Cardiac muscle cell (in vitro differentiated cells and primary cell): Measurements from ENCODE around the gene SPDYE18. TPM values are rescaled to one million over a fixed set of nuclear protein-coding genes. Genes with fewer than 3 reads are reported as not detected.
"Not testable (repeated sequence)": the region's sequence is repeated elsewhere in the genome, so short reads cannot be mapped to it uniquely, and the experiment has no call there.

Experiments
- DNase-seq, 2 donors: peaks; one replicate each; pipeline versions ENCODE4 v3.0.0 to v3.0.0-alpha.2; 2010 to 2017; ENCODE audit warnings: low read depth in 1 of 2, low spot score in 1 of 2
- H3K27ac ChIP-seq: fragments of 200-600 bp; sonication (generic); 2 replicates; pipeline ENCODE4 v1.5.1; 2016
- H3K27me3 ChIP-seq: fragments of 200-600 bp; sonication (generic); 2 replicates; pipeline ENCODE4 v1.6.0; 2016; ENCODE audit warnings: control low read depth
- H3K36me3 ChIP-seq: fragments of 200-600 bp; sonication (generic); 2 replicates; pipeline ENCODE4 v1.5.1; 2016; ENCODE audit warnings: control low read depth
- H3K4me1 ChIP-seq: fragments of 200-600 bp; sonication (generic); 2 replicates; pipeline ENCODE4 v1.8.1; 2017; ENCODE audit warnings: low read depth, mild to moderate bottlenecking, mixed run types
- H3K4me3 ChIP-seq: fragments of 200-600 bp; sonication (generic); 2 replicates; pipeline ENCODE4 v1.5.1; 2016; ENCODE audit warnings: mild to moderate bottlenecking
- H3K9me3 ChIP-seq: fragments of 200-600 bp; sonication (generic); 2 replicates; pipeline ENCODE4 v1.5.1; 2017; ENCODE audit warnings: low read depth, mild to moderate bottlenecking, control low read depth
- polyA plus RNA-seq: library from polyadenylated mRNA; unstranded; fragments of >200 nt; fragmentation: Nextera tagmentation; extraction: Ambion mirVana; gene quantifications from 2 replicates; pipeline ENCODE4 v1.2.1, GENCODE V29; 2016
- total RNA-seq: library from RNA; depleted of rRNA; stranded (reverse); fragments of >200 nt; gene quantifications from 2 replicates; pipeline ENCODE4 v1.2.3, GENCODE V29; 2016

SPDYE18 gene, protein sequence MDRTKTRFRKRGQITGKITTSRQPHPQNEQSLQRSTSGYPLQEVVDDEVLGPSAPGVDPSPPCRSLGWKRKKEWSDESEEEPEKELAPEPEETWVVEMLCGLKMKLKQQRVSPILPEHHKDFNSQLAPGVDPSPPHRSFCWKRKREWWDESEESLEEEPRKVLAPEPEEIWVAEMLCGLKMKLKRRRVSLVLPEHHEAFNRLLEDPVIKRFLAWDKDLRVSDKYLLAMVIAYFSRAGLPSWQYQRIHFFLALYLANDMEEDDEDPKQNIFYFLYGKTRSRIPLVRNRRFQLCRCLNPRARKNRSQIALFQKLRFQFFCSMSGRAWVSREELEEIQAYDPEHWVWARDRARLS
- 0.27 and 0.81 TPM in 2 replicates for total RNA-seq
- 0.40 and 0.96 TPM in 2 replicates for polyA plus RNA-seq

DNA sequence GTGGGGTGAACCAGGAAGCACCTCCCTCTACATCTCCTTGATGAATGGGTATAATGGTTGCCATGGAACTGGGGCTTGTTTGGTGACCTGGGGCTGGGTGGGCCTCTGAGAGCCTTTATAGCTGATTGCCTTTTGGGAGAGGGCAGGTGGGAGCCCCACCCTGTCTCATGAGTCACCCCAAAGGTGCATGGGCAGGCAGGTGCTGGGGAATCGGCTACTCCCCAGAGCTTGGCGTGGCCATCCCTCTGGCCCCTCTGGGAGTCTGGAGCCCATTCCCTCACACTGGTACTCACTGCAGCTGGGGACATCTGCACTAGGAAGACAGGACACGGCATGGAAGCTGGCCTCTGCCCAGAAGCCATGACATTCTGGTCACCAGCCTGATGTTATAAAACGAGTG is at the start of gene SPDYE18:
TSS of gene SPDYE18 (minus strand) at position 2 of the 400 bp plus-strand sequence. CDS start 2,046 bp downstream, outside the sequence.
- H3K36me3 ChIP-seq, H3K27me3 ChIP-seq, H3K9me3 ChIP-seq, H3K27ac ChIP-seq, H3K4me1 ChIP-seq, H3K4me3 ChIP-seq, DNase-seq: not testable (repeated sequence)

DNA sequence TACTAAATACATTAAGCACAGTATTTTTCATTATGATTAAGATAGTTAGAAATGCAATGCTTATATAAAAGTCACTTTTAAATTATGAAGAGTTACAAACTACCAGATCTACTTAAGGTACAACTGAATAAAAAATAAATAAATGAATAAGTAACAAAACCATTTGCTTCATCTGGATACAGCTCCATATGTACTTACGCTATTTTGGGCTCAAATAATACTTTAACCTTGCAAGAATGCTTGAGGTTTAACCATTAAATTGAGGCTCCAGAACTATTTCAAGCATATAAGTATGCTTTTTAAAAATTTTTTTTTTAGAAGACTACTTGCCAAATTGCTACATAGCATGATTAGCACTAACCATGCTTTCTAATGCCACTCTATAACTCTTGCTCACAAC is 46.0 kb upstream of the SPDYE18 start:
- H3K9me3 ChIP-seq, H3K4me3 ChIP-seq, H3K36me3 ChIP-seq, H3K4me1 ChIP-seq, DNase-seq, H3K27me3 ChIP-seq, H3K27ac ChIP-seq: not testable (repeated sequence)

DNA sequence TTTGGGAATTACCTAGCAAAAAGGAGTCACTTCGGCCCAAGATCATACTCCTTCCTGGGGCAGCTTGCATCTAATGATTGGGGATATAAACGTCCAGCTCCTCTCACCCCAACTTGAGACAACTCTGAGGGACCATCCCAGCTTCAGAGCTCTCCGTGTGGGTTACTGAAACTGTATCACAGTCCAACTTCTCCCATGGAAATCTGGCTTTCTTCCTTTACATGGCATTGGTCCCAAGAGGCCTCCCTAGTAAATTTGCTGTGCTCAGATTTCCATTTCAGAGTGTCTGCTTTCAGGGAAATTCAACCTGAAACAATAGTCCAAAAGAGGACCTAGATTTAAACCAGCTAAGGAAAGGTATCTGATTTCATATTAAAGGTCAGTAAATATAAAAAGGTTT is 45.3 kb upstream of the SPDYE18 start:
- DNase-seq, H3K4me3 ChIP-seq, H3K36me3 ChIP-seq, H3K4me1 ChIP-seq, H3K9me3 ChIP-seq, H3K27me3 ChIP-seq, H3K27ac ChIP-seq: not testable (repeated sequence)

DNA sequence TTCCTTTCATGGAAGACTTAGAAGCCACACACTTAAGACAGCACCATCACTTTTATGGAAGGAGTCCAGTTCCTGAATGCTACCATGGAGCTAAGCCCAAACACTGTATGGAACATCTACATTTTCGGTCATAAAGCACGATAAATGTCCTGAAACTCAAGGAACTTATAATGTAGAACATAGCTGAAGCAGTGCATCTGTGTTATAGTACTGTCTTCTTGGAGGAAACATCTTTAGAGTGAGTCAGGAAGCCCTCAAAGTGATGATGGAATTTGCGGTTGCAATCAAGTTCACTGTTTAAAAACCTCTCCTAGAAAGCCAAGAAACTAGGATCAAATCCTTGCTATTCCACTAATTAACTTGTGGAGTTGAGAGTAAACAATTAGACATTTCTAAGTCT is 43.5 kb upstream of the SPDYE18 start:
- not testable (repeated sequence) for H3K4me1 ChIP-seq, H3K36me3 ChIP-seq, H3K9me3 ChIP-seq, H3K27ac ChIP-seq, H3K27me3 ChIP-seq, H3K4me3 ChIP-seq
- peak in 1 of 2 donors; percentile 3 for DNase-seq

DNA sequence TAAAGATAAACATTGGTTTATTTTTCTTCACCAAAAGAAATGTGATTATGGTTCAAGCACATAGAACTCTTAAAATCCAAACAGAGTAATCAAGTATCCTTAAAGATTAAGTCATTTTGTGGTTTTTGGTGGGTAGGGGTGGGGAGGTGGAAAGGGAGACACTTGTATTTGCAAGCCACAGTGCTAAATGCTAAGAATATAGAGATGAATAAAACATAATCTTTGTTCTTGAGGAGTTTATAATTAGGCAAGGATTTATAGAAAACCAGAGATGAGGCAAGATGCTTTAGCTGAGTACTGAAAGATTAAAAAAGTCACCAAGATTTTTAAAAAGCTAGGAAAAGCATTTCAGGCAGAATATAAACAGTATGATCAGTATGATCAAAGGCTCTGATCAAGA is 40.3 kb upstream of the SPDYE18 start:
- not testable (repeated sequence) for H3K4me1 ChIP-seq, H3K27ac ChIP-seq, H3K36me3 ChIP-seq, H3K4me3 ChIP-seq, DNase-seq, H3K9me3 ChIP-seq, H3K27me3 ChIP-seq

DNA sequence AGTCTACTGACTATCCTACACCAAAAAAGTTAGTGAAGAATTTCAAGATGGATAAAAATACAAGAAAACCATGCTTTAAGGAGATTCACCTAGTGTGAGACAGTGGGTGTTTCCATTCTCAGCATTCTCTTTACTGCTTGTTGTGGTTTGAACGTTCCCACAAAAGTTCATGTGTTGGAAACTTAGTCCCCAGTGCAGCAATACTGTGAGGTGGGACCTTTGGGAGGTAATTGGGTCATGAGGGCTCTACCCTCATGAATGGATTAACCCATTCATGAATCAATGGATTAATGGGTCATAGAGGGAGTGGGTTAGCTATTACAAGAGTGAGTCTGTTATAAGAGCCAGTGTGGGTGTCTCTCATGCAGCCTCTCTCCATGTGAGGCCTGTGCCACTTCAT is 38.8 kb upstream of the SPDYE18 start:
- H3K36me3 ChIP-seq, H3K27me3 ChIP-seq, H3K9me3 ChIP-seq, DNase-seq, H3K4me3 ChIP-seq, H3K4me1 ChIP-seq, H3K27ac ChIP-seq: not testable (repeated sequence)

DNA sequence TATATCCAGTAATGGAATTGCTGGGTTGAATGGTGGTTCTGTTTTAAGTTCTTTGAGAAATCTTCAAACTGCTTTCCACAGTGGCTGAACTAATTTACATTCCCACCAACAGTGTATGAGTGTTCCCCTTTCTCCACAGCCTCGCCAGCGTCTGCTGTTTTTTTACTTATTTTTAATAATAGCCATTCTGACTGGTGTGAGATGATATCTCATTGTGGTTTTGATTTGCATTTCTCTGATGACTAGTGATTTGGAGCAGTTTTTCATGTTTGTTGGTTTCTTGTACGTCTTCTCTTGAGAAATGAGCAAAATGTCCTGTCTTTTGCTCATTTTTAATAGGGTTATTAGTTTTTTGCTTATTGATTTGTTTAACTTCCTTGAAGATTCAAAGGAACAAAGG is 38.1 kb upstream of the SPDYE18 start:
- not testable (repeated sequence) for H3K4me3 ChIP-seq

DNA sequence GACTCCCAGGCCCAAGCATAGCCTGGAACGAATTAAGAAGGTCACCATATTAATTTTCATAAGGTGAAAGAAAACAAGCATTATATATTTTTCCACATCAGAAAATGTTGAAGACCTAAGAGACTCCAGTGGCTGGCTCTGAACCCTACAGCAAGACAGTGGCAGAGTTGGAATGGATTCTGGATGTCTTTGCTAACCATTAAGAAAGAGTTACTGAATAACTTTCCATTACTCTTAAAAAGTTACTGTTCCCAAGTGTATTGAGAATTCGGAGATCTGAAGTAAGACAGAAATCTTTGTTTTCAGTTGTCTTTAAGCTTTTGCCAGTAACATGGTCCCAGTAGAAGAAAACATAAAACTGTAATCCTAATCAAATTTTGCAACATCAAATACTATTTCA is 29.9 kb upstream of the SPDYE18 start:
- DNase-seq, H3K36me3 ChIP-seq, H3K27me3 ChIP-seq, H3K9me3 ChIP-seq, H3K27ac ChIP-seq, H3K4me3 ChIP-seq, H3K4me1 ChIP-seq: not testable (repeated sequence)

More for the DNA sequence above, 38.1 kb upstream of the SPDYE18 start:
- not testable (repeated sequence) for H3K27me3 ChIP-seq, DNase-seq, H3K36me3 ChIP-seq, H3K27ac ChIP-seq, H3K9me3 ChIP-seq, H3K4me1 ChIP-seq

DNA sequence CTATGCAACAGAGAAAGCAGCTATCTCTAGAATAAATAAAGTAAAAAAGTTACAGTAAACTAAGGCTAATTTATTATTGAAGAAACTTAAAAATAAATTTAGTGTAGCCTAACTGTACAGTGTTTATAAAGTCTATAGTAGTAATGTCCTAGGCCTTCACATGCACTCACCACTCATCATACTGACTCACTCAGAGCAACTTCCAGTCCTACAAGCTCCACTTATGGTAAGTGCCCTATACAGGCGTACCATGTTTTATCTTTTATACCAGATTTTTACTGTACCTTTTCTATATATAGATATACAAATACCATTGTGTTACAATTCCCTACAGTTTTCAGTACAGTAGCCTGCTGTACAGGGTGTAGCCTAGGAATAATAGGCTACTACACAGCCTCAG is 19.8 kb upstream of the SPDYE18 start:
- not testable (repeated sequence) for H3K4me3 ChIP-seq, H3K4me1 ChIP-seq, H3K27me3 ChIP-seq, H3K9me3 ChIP-seq, H3K36me3 ChIP-seq, DNase-seq, H3K27ac ChIP-seq

DNA sequence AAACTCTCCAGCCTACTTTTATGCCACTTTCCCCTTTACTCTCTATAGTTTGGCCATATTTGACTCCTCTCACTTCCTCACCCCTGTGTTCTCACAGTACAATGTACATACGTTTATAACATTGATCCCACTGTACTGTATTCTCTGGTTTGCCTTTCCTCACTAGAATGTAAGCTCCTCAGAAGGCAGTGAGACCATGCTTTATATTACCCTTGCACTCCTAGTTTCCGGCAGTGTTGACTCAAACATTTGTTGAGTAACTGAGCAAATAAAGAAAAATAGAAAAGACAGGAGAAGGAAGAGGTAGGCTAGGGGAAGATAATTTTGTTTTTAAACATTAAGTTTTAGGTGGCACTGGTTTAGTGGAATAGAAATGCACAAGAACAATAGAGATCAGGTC is 17.9 kb upstream of the SPDYE18 start:
- not testable (repeated sequence) for H3K9me3 ChIP-seq, H3K36me3 ChIP-seq, H3K4me1 ChIP-seq, DNase-seq, H3K27ac ChIP-seq, H3K27me3 ChIP-seq, H3K4me3 ChIP-seq

DNA sequence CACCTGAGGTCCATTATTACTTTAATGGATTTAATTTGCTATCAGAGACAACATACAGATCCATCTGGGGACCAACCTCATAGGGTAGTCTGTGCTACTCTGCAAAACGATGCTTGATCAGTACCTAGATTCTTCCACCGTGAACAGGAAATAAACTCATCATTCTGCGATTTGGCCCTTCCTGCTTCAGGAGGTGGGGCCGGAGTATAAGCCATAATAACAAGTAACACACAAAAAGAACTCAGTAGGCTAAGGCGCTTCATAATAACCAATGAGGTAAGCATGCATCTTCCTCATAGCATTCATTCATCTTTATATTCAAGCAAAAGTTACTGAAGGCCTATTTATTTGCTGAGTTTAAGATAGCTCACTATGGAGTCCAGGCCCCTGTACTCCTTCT is 17.3 kb upstream of the SPDYE18 start:
- H3K4me3 ChIP-seq, H3K27me3 ChIP-seq, H3K4me1 ChIP-seq, DNase-seq, H3K36me3 ChIP-seq, H3K9me3 ChIP-seq: not testable (repeated sequence)
- H3K27ac ChIP-seq = peak overlapping the region; percentile 84

DNA sequence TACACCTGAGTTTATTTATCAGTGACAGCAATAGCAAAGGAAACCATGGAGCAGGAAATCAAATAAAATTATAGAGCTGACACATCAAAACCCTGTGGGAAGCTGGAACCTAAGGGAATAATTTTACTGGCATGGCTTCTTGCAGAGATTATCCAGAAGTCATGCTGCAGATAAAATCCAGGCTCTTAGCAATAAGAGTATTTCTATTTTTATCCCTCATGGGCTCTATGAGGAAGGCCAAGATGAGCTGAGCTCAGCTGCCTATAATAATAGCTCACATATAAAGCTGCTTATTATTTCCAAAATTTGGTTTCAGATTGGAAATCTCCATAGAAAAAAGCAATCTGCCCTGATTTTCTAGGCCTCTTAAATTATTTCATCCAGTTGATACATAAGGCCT is 16.8 kb upstream of the SPDYE18 start:
- H3K4me3 ChIP-seq, H3K27me3 ChIP-seq, H3K36me3 ChIP-seq, H3K9me3 ChIP-seq, H3K4me1 ChIP-seq: not testable (repeated sequence)
- peak overlapping the region; percentile 84 for H3K27ac ChIP-seq
- peak in 1 of 2 donors; percentile 13 for DNase-seq

DNA sequence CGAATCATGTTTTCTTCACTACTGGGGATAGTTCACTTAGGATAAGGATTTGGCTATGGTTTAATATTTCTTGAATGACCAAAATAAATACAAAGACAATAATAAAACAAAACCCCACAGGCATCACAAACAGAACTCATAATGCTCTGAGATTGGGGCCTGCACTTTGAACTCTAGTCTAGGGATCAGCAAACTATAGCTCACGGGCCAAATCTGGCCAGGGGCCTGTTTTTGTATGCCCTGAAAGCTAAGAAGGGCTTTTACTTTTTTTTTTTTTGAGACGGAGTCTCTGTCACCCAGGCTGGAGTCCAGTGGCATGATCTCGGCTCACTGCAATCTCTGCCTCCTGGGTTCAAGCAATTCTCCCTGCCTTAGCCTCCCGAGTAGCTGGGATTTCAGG is 14.7 kb upstream of the SPDYE18 start:
- H3K27me3 ChIP-seq, H3K36me3 ChIP-seq, H3K4me1 ChIP-seq, H3K4me3 ChIP-seq, H3K9me3 ChIP-seq, H3K27ac ChIP-seq, DNase-seq: not testable (repeated sequence)

DNA sequence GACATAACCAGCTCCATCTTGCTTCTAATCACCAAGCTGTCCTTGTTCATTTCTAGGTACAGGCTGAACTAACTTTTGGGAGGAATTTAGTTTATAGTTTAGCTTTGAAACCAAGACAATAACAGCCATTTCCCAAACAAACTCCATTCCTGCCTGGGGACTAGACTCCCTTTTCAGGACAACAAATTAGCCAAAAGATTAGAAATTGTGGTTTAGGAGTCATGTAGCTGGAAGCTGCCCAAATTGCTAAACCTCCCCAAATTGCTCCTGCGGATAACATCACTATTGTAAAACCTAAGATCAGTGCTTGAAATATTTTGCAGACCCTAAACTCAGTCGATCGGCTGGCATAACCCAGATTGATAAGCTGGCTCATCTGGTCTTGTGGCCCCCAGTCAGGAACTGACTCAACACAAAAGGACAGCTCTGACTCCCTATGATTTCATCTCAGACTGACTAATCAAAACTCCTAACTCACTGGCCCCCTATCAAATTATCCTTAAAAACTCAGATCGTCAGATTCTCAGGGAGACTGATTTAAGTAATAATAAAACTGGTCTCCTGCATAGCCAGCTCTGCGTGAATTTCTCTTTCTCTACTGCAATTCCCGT is 12.5 kb upstream of the SPDYE18 start:
- H3K4me1 ChIP-seq, H3K36me3 ChIP-seq, H3K27me3 ChIP-seq, H3K9me3 ChIP-seq, H3K4me3 ChIP-seq, H3K27ac ChIP-seq: not testable (repeated sequence)
- peak in 1 of 2 donors; percentile 57 for DNase-seq
